Femur (tissue), 1 donor: ENCODE measurements around the gene PEX7.
A peak's percentile ranks its signal among the peaks of the same experiment; 100 is the strongest.
"Not testable (repeated sequence)": the region's sequence is repeated elsewhere in the genome, so short reads cannot be mapped to it uniquely, and the experiment has no call there.

ENCODE experiments used
- DNase-seq: peaks from one replicate; pipeline ENCODE4 v3.0.0-alpha.2; 2017

Gene PEX7

DNA sequence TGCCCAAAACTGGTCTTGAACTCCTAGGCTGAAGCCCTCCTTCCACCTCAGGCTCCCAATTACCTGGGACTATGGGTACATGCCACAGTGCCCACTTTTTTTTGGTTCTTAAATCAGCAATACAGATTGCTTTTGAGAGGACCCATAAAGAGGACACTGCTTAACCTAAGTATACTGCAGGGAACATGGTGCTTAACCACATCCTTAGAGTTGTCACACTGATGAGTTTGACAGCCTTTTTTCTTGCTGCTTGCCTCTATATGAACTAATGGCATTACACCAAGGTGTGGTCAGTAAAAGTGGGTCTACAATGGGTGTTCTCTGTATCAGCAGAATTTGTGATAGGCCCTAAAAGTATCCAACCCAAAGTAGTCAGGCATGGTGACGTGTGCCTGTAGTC is 92.6 kb downstream of the PEX7 start:
- no peak for DNase-seq

DNA sequence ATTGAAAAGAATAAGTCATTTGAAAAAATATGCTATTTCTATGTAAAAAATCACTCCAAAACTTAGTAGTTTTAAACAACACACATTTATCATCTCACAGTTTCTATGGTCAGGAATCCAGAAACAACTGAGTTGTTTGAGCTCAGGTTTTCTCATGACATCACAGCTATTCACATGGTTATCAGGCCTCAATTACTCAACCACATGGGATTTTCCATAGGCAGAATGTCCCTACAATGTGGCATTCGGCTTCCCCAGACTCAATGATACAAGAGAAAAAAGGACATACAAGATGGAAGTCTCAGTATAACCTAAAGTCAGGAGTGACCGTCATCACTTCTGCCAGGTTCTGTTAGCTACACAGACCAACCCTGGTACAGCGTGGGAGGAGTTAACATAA is 96.3 kb downstream of the PEX7 start:
- DNase-seq = no peak

DNA sequence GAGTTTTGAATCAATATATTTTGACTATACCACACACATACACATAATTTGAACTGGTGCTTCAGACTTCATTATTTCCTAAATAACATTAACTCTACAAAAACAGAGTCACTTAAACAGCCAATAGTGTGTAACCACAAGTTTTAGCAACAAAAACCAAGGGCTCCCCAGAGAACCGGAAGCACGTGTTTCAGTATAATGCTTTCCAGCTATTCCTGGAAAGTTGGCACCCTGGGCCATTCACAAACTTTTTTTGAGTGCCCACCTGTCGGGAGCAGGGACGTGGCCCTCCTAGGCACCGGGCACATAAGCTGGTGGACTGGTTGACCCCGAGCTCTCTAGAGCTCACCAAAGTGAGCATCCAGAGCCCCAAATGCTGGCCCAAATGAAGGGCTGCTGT is 97.8 kb downstream of the PEX7 start:
- DNase-seq = no peak

DNA sequence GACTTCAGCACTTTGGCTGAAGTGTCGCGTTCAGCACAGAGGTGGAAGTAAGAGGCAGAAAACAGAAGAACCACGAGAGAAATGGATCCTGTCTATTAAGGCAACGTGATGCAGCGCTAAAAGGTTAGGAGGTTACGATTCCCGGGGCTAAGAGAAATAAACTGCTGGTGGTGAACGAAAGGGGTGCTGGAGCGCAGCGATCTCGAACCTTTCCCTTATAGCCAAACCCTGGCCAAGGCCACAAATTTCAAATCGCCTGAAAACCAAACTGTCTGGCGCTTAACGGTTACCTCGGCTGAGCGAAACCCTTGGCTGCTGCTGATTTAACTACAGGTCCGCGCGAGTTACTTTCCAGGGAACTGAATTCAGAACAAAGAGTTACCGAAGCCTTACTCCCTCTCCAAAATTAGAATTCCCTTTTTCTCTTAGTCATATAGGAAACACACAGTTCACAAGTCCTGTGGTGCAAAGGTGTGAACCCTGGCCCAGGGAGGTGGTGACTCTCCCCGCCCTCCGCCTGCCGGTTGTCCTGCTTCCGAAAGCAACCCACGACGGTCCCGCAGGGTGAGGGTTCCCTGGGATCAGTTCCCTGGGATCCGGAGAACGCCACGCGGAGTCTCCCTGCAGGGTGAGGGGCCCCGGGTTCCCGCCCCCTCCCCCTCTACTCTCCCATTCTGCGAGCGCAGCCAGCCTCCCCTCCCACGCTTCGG is 98.4 kb downstream of the PEX7 start:
- peak; percentile 18 for DNase-seq

DNA sequence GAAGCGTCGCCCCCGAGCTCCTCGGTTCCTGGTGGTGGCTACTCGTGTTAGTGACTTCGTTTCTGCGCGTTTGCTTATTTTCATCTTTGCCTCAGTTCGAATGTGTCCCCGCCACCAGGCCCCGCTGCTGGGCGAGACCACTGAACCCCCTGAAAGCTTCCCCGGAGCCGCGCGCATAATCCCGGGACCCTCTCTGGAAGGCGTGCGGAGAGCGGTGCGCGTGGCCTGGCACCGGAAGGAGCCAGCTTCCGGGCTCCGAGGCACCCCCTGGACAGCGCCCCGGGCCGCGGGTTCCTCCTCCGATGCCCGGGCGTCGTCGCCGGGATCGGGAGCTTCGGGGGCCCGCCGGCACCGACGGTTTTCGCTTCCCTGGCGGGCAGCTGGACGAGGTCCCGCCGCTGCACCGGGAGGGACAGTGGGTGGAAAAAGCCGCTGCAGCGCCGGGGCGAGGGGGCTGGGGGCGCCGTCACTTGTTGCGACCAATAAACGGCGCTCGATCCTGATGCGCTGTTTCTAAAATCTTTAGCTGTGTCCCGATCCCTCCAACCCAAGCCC is 99.1 kb downstream of the PEX7 start:
- peak; percentile 33 for DNase-seq

DNA sequence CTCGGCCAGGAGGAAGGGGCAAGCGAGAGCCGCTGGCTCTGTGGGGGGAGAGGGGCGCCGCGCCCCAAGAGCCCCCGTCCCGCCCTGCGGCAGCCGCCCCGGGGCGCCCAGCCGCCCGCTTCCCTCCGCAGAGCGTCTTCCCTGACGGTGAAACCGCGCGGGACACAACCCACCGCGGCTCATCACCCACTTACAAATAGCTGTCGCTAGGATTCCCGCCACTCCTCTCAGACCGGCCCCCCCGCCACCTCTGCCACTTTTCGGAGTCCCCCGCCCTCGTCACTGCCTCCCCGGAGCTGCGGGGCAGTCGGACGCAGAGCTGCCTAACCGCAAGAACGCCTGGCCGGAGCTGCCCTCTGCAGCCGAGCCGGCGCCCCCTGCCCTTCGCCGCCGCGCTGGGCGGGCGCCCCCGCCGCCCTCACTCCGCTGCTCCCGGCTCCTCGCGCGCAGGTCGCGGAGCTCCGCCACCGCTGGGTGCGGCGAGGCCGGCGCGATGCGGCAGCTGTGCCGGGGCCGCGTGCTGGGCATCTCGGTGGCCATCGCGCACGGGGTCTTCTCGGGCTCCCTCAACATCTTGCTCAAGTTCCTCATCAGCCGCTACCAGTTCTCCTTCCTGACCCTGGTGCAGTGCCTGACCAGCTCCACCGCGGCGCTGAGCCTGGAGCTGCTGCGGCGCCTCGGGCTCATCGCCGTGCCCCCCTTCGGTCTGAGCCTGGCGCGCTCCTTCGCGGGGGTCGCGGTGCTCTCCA is 99.7 kb downstream of the PEX7 start, which contains the start of gene SLC35D3:
Gene SLC35D3 (plus strand): TSS at position 366 of the 749 bp plus-strand sequence. CDS start 128 bp downstream, at position 494.
- peak; percentile 26 for DNase-seq

DNA sequence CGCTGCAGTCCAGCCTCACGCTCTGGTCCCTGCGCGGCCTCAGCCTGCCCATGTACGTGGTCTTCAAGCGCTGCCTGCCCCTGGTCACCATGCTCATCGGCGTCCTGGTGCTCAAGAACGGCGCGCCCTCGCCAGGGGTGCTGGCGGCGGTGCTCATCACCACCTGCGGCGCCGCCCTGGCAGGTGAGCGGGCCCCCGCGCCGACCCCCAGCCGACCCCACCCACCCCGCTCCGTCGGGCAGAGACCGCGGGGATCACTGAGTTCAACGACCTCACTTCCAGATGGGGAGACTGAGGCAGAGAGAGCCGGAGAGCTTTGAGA is 100.3 kb downstream of the PEX7 start:
- no peak for DNase-seq

DNA sequence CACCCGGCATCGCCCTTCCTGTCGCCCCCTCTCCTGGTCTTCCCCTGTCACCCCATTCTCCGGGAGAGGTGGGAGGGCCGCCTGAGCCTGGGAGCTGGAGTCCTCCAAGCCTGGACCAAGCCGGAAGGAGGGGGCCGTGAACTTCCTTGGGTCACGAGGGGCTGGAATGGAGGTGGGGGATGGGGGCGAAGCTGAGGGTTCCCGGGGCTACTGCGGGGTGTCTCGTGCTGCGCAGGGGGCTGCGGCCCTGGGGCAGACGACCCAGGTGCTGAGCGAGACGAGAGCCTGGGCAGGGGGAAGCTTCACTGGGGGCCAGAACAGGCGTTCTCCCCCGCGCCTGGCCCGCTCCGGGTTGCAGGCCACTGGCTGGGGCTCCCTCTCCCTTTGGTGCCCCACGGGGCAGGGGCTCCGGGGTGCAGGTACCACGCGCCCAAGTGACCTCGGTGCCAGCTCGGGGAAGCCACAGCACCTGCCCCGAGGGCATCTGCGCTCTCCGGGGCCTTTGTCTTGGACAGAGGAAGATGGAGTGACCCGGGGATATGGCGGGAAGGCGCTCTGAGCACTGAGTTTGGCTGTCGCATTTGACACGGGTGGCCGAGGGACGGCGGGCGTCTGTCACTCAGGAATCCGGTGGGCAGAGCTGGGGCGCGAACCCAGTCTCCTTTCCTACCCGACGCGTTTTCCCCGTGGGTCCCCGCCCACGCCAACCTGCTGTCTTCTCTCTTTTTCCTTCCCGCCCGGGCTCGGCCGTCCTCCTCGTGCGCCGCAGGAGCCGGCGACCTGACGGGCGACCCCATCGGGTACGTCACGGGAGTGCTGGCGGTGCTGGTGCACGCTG is 100.9 kb downstream of the PEX7 start:
- DNase-seq = no peak

DNA sequence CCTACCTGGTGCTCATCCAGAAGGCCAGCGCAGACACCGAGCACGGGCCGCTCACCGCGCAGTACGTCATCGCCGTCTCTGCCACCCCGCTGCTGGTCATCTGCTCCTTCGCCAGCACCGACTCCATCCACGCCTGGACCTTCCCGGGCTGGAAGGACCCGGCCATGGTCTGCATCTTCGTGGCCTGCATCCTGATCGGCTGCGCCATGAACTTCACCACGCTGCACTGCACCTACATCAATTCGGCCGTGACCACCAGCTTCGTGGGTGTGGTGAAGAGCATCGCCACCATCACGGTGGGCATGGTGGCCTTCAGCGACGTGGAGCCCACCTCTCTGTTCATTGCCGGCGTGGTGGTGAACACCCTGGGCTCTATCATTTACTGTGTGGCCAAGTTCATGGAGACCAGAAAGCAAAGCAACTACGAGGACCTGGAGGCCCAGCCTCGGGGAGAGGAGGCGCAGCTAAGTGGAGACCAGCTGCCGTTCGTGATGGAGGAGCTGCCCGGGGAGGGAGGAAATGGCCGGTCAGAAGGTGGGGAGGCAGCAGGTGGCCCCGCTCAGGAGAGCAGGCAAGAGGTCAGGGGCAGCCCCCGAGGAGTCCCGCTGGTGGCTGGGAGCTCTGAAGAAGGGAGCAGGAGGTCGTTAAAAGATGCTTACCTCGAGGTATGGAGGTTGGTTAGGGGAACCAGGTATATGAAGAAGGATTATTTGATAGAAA is 101.7 kb downstream of the PEX7 start:
- no peak for DNase-seq

DNA sequence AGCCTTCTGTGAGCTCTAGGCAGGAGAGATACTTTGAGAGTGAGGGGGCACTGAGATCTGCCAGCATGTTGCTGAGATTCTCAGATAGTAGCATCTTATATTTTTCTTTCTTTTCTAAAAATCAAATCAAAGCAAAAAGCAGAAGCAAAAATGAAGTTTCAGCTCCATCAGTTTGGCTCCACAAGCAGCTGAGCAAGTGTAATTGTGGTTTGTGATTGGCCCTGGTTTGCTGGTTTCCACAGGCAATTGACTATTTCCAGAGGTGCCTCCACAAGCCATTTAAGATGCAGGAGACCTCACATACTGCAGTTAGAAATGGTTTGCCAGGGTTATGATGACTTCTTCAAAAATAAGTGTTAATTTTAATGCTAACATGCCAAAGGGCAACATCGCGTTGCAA is 104.0 kb downstream of the PEX7 start:
- DNase-seq = no peak

DNA sequence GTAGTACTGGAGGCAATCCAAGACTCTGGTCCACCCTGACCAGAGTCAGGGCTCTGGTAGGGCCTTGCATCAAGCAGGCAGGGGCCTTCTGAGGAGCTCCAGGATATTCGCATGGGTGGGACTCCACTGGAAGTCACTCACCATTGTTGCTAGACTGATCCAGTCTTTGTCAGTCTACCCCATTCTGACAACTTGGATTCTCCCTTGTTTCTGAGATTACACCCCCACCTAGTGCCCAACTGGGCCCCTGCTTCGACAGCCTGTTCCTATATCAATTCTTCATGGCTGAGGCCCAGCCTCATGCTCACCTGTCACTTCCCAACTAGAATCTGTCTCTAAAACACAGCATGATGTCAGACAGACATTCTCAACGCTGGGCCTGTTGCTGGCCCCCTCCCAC is 104.9 kb downstream of the PEX7 start:
- no peak for DNase-seq

DNA sequence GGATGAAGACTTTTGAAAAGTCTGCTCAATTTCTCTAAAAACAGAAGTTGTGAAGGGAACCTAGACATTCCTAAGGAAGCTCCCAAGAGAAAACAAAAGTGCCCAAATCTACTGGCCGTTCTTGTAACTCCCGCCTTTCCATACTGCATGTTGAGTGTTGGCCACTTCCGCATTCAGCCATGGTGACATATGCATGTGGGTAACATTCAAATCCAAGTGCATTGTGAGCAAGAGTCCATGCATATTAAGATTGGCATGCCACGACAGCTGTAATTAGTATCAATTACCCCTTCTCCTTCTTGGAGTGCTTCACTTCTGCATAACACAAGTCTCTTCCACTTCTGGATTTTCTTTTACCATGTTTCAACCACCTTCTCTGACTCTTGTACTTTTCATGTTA is 108.1 kb downstream of the PEX7 start:
- no peak for DNase-seq

DNA sequence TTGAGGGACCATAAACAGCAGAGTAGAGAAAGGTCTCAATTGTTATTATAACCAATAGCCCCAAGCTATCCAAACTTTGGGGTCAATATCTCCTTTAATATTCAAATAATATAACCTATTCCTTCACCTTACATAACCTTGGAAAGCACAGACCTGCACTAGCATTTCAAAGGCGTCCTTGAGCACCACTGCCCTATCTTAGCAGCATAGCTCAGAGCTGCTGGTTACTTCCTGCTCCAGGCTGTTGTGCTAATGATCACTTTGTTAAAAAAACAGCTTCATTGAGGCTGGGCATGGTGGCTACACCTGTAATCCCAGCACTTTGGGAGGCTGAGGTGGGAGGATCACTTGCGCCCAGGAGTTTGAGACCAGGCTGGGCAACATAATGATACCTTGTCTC is 110.2 kb downstream of the PEX7 start:
- no peak for DNase-seq

DNA sequence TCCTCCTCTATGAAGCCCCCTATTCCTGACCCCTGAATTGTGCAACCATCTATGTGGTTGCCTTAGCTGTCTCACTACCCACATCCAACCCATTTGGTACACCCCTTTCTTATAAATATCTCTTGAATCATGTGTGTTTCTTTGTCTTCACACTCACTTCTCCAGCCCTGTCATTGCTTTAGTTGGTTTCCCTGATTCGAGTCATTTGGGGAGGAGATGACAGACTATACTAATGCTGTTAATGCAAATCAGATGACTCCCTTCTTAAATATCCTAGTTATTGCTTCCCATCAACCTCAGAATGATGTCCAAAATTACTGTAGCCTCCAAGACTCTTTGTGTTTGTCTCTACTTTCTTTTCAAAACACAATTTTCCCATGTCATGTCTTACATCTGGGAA is 122.7 kb downstream of the PEX7 start:
- DNase-seq = no peak

DNA sequence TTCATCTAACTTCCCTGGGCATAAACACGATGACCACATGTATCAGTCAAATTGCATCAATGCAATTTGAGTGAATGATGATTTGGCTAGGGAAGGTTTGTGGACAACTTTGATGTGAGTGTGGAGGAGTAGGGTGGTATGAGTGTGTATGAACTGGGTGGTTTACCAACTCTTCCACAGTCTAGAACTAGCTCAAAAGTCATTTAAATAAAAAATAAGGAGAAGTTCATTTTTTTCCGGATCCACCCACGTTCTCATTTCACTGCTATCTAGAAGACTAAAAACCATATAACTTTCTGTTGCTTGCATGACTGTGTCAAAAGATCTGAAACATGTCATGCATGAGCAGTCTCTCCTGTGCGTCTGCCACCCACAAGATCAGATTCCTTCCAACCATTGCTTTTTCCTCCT is 123.3 kb downstream of the PEX7 start:
- DNase-seq = no peak

DNA sequence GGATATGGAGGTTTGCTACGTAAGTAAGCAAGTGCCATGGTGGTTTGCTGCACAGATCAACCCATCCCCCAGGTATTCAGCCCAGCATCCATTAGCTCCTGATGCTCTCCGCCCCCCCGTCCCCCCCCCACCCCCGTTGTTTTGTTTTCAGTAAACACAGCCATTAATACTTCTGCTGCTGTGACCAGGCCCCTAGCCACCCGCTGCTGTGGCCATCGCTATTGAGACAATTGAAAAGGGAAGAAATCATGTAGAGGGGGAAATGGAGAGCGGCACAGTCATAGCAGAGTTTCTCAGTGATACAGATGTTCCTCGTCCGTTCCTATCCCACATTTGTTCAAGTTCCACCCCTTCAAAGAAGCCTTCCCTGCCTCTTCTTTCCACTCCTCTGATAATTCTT is 124.6 kb downstream of the PEX7 start:
- DNase-seq = no peak

DNA sequence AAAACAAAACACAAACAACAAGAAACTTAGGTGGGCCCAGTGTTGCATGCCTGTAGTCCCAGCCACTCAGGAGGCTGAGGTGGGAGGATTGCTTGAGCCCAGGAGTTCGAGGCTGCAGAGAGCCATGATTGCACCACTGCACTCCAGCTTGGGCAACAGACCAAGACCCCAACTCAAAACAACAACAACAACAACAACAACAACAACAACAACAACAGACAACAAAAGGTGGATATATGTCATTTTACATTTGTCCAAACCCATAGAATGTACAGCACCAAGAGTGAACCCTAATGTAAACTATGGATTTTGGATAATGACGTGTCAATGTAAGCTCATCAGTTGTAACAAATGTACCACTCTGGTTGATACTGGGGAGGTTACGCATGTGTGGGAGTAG is 127.6 kb downstream of the PEX7 start:
- not testable (repeated sequence) for DNase-seq

DNA sequence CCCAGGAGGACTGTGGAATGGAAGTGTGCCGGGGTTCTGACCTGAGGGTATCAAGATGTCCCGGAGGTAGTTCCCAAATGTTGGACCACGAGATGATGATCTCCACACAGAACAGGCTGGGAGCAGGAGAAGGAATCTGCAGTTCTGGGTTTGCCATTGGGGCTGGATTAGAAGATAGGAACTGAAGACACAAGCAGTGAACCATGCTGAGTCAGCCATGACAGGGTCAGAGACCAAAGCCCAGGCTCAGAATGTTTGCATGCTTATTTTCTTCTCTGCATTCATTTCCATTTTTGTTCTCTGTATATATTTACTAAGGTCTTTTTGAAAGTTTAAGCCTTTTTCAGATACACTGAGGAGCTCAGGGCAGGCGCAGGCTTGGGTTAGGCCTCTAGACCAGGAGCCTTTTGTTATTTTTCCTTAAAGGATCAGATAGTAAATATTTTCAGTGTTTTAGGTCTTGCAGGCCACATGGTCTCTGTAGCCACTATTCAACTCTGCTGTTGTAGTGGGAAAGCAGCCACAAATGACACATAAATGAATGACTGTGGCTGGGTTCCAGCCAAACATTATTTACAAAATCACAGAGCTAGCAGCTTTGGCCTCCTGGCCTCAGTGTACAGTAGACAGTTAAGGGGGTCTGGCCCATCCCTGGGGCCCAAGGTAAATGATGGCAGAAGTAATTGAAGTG is 128.2 kb downstream of the PEX7 start:
- no peak for DNase-seq

DNA sequence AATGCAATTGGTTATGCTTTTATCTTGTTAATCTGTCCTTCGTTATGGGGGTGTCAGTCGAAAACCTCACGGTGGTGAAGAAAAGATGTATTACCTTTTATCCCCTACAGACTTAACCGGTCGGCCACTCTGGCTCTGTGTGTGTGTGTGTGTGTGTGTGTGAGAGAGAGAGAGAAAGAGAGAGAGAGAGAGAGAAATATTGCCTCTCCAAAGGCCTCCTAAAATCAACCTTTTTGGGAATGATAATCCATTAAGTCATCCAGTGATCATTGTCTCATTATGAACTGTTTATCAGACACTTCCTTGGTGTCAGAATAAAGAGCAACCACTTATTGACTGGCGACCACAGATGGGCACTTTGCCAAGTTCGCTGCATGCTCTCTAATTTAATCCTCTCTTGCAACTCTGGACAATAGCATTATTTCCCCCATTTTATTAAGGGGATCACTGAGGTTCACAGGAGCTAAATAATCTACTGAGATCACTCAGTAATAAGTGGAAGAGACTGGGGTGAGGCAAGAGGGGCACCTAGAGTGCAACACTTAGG is 130.4 kb downstream of the PEX7 start:
- DNase-seq = no peak

DNA sequence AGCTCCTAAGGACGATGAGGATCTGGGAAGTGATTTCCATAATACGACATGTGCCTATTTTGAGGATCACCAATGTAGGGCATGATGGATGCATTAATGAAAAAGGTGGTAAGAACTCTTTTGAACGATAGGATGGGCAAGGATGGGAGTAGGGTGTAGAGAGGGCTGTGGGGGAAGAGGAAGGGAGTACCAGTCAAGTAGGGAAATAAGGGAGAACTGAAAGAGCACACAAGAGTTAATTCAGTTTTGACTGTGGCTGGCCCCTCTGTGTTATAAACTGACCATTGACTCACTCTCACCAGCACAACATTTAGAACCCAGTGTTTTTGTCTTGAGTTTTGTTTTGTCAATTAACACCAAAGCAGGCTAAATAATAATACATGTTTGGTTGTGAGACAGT is 132.7 kb downstream of the PEX7 start:
- DNase-seq = no peak

DNA sequence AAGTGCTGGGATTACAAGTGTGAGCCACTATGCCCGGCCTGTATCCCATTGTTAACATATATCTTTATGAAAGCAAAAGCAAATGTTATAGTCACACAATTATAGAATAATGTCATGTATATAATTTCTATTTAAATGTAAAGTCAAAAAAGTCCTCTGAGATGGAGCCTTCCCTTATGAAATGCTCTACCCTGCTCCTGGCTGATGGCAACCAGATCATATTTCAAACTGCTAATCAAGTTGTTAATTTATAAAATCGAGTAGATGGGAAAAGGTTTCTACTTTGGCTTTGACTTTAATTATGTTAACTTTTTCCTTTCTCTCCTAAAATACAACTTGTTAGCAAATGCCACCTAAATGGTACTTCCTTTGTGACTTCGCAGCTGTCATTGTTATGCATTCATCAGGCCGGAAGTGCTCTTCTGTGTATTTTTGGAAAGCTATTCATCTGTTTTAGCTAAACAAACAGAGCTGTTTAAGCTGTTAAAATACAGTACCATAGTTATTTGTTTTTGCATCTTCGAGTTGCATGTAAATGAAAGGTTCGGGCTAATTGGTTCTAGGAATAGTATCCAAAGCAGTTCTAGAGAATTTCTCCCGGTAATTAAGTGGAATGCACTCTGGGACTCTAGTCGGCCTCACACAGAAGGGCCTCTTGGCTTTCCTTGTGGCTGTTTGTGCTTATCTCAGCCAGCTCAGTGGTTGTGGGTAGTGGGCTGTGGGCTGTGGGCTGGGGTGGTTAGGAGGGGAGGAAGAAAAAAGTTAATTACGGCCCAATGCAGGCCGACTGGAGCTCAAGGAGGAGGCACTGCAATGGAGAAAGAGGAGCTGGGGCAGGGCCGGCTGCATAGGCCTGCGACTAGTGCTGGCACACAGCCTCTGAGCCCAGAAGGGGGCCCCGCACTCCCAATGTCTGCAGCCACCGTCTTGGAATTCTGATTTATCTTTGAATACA is 134.5 kb downstream of the PEX7 start:
- peak; percentile 50 for DNase-seq
